OCI-LY7 (cell line): ENCODE data around the gene RPL32.

ENCODE experiments used
- CTCF ChIP-seq: fragments of 200-600 bp; sonication (generic); conservative IDR thresholded peaks from 2 replicates; pipeline ENCODE4 v1.5.1; 2014; ENCODE audit warnings: mild to moderate bottlenecking, antibody characterized with exemption, low read length, moderate library complexity, mixed read lengths
- EZH2phosphoT487 ChIP-seq: fragments of 200-600 bp; sonication (generic); IDR thresholded peaks from 2 replicates; pipeline ENCODE4 v1.6.1; 2018; ENCODE audit warnings: low read depth, borderline replicate concordance, mild to moderate bottlenecking, mixed run types, antibody characterized with exemption, low read length, moderate library complexity, mixed read lengths

- TF ChIP-seq CTCF (no peak), EZH2phosphoT487 (no peak)
These were observed 43.6 kb upstream of the RPL32 start for GRCh38 chr3:12884790-12885582.
